SH-SY5Y (cell line): ENCODE measurements around the gene GALNT2.

Experiments
- GATA2 ChIP-seq: IDR thresholded peaks from 2 replicates; pipeline ENCODE4 v1.6.1; 2011; ENCODE audit warnings: mild to moderate bottlenecking, low read depth, low read length
- GATA3 ChIP-seq: IDR thresholded peaks from 2 replicates; pipeline ENCODE4 v1.6.1; 2011; ENCODE audit warnings: low read depth, mild to moderate bottlenecking, low read length, moderate library complexity

GRCh38 chr1:230327892-230328284, 260.9 kb downstream of the GALNT2 start:
- TF ChIP-seq GATA2 (no peak), GATA3 (no peak)
